ENCODE results near the gene FANK1.

The FANK1 gene

DNA sequence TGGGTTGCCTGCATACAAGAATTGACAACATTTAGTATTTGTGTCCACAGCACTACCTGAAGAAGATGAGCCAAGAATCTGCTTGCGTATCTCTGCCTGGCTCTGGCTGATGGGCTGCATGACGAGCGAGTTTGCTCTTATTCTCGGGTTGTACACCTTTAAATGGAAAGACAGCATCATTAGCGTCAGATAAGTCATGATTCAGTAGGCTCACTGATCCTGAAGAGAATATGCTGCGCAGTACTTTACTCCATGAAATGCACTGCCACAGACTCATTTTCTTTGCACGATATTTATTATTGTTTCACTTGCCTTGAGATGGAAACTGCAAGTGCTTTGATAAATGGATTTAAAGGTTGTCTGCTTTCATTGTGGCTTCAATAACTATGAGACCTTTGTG lies 43.9 kb upstream of the FANK1 start:
- no peak for DNase-seq (ENCODE audit: low spot score)
- TF ChIP-seq, protein P1, sequence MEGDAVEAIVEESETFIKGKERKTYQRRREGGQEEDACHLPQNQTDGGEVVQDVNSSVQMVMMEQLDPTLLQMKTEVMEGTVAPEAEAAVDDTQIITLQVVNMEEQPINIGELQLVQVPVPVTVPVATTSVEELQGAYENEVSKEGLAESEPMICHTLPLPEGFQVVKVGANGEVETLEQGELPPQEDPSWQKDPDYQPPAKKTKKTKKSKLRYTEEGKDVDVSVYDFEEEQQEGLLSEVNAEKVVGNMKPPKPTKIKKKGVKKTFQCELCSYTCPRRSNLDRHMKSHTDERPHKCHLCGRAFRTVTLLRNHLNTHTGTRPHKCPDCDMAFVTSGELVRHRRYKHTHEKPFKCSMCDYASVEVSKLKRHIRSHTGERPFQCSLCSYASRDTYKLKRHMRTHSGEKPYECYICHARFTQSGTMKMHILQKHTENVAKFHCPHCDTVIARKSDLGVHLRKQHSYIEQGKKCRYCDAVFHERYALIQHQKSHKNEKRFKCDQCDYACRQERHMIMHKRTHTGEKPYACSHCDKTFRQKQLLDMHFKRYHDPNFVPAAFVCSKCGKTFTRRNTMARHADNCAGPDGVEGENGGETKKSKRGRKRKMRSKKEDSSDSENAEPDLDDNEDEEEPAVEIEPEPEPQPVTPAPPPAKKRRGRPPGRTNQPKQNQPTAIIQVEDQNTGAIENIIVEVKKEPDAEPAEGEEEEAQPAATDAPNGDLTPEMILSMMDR (IDR thresholded peaks at IDR 0.05; ENCODE audit: borderline replicate concordance, control extremely low read depth, extremely low read depth, insufficient read depth, missing control alignments), result no peak
- in situ Hi-C loops (cut with MboI; ENCODE audit: low sequenced_read_pairs, unreplicated experiment), result no loop called here

DNA sequence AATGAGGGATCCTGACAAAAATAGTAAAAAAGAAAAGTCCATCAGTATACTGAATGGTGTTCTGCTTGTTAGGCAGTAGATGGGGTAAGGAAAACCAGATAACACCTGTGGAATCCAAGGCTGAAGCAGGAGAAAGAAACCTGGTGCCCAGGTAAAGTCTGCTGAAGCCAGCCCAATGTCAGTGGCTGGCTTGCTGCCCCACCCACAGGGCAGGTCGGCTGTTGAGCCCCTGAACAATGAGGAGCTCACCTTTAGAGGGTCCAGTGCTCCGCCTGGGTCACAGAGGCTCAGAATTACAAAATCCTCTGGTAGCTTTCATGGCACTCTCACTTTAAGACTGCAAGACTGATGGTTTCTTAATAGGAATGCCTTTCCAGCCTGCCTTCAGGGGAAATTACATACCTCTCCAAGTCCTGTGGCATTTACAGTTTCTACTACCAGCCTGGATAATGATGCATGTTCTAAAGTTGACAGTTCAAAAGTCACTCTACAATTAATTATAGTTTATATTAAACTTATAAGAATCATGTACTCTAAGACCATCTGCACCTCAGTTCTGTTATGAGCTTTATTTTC lies 39.1 kb upstream of the FANK1 start:
- DNase-seq (ENCODE audit: low spot score), result no peak
- TF ChIP-seq, protein P1 (IDR thresholded peaks at IDR 0.05; ENCODE audit: borderline replicate concordance, control extremely low read depth, extremely low read depth, insufficient read depth, missing control alignments), result no peak
- in situ Hi-C loops (cut with MboI; ENCODE audit: low sequenced_read_pairs, unreplicated experiment), result no loop called here

DNA sequence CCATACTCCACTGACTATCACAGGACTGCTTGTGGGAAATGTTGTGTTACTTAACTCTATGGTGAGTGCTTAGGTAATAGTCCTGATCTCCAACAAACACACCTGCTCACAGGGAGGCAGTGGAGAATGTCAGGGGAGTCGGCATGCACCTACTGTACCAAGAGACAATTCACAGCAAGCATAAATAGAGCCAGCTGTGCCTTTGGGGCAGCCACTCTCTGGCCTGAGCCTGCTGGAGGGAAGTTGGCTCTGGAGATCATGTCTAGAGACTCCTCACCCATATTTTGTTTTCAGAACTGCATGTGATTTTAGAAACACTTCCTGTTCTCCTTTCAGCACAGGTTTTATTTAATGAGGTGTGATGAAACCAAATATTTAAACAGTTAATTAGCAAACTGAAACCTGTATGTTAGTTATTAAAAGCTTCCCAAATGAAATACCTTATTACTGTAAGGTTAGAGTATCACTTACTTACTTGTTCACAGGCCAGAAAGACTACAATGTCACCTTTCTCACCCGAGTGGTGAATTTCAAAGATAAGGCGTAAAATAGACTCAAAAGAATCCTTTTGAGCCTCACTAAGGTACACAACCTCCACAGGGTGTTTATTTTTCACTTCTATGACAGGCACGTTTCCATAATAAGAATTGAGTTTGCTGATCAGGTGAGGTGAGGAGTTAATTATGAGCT lies 37.1 kb upstream of the FANK1 start:
- in situ Hi-C loops (cut with MboI; ENCODE audit: low sequenced_read_pairs, unreplicated experiment), result no loop called here
- TF ChIP-seq, protein P1 (IDR thresholded peaks at IDR 0.05; ENCODE audit: borderline replicate concordance, control extremely low read depth, extremely low read depth, insufficient read depth, missing control alignments), result no peak

DNA sequence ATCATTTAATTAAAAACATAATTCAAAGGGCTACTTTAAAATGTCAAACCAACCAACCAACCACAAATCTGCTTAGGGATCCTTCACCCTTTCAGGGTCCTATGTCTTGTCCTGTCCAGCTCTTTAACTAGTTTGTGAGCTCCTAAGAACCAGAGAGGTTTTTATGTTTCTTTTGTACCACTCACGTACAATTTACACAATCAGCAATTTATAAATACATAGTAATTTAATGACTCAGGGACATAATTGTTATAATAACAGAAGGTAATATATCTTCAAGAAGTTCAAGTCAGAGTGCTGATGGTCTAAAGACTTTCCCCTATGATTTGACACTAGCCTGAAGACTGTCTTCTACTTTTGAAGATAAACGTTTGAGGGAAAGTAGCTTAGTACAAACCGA lies 31.2 kb upstream of the FANK1 start:
- TF ChIP-seq, protein P1 (IDR thresholded peaks at IDR 0.05; ENCODE audit: borderline replicate concordance, control extremely low read depth, extremely low read depth, insufficient read depth, missing control alignments), result no peak
- in situ Hi-C loops (cut with MboI; ENCODE audit: low sequenced_read_pairs, unreplicated experiment), result no loop called here
- no peak for DNase-seq (ENCODE audit: low spot score)

More for the DNA sequence above, 37.1 kb upstream of the FANK1 start:
- no peak for DNase-seq (ENCODE audit: low spot score)

DNA sequence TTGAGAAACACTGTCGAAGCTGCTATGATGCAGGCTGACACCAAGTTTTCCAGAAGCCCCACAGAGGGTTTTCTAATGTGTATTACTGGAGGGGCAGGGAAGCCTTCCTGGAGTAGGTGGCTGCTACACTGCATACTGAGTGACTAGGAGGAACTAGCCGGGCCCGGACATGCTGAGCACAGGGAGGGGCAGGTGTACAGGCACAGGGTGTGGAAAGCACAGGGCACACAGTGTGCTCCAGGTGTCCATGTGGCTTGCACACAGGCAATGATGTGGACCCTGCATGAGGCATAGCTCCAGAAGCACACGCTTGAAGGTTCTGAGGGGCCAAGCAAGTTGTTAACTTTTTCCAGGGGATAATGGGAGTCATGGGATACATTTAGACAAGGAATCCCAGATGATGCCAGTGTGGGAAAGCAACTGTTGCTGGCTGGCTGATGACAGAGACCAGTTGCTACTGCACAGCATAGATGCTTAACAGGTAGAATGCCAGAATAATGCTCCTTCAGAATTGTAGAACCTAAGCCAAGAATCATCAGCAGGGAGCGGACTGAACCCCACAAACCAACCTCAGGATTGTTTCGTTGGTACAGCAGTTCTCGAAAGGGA lies 29.8 kb upstream of the FANK1 start:
- DNase-seq (ENCODE audit: low spot score), result no peak
- TF ChIP-seq, protein P1 (IDR thresholded peaks at IDR 0.05; ENCODE audit: borderline replicate concordance, control extremely low read depth, extremely low read depth, insufficient read depth, missing control alignments), result no peak
- in situ Hi-C loops (cut with MboI; ENCODE audit: low sequenced_read_pairs, unreplicated experiment), result no loop called here

DNA sequence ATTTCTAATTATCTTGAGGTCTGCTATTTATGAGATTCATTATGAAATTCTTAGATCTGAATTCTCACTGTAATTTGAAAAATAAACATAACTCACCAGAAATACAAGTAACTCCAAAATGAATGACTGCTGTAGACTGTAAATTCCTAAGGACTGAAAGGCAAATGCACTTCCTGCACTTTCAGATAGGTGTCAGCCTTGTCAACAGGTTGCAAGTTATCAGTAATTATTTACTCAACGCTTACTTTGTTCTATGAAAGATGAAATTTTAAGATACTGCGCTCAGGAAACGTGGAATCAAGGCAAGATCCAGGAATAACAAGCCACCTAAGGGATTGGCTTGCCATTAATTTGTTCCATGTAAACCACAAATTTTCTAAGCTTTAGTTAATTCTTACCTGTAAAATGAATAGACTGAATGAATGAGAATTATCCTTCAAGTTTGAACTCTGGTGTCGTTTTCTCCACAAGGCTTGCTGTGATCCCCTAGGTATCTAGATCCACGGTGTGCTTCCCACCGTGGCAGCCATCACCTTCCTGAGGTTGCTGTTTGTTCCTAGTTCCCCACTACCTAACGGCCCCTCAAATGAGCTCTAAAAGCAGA lies 27.9 kb upstream of the FANK1 start:
- TF ChIP-seq, protein P1 (IDR thresholded peaks at IDR 0.05; ENCODE audit: borderline replicate concordance, control extremely low read depth, extremely low read depth, insufficient read depth, missing control alignments), result peak; percentile 71
- peak; percentile 39 for DNase-seq (ENCODE audit: low spot score)
- in situ Hi-C loops (cut with MboI; ENCODE audit: low sequenced_read_pairs, unreplicated experiment), result no loop called here

Data from GM13976 (cell line).